Measurements from ENCODE around the gene FAM209A.

DNA sequence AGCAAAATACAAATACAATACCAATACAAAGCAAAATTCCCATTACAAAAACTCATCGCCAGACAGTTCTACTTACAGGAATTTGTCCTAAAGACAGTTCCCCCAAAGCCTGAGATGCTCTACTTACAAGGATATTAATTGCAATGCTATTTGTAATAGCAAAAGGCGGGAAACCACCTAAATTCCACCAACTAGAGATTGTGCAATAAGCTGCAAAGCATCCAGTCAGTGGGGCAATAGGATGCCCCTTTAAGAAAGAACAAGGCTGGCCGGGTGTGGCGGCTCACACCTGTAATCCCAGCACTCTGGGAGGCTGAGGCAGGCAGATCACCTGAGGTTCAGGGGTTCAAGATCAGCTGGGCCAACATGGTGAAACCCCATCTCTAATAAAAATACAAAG, 47.6 kb downstream of the FAM209A start:
- TF ChIP-seq POLR2A (IDR thresholded peaks at IDR 0.05) (no peak), CTCF (IDR thresholded peaks at IDR 0.05) (no peak)
